Ectodermal cell (in vitro differentiated cells): ENCODE measurements around the gene MAEA.
"Not testable (repeated sequence)": the region's sequence is repeated elsewhere in the genome, so short reads cannot be mapped to it uniquely, and the experiment has no call there.

Experiments used
- H3K27ac ChIP-seq: 2 replicates; pipeline ENCODE4 v1.7.0; 2013; ENCODE audit warnings: mild to moderate bottlenecking, low read depth, low read length; ENCODE audit not compliant: insufficient read depth, poor library complexity, severe bottlenecking
- H3K27me3 ChIP-seq: 2 replicates; pipeline ENCODE4 v1.7.0; 2013; ENCODE audit warnings: mild to moderate bottlenecking, low read length; ENCODE audit not compliant: insufficient read depth, control insufficient read depth, poor library complexity, severe bottlenecking
- H3K36me3 ChIP-seq: one replicate; pipeline ENCODE4 v1.7.0; 2013; ENCODE audit warnings: low read length; ENCODE audit not compliant: control insufficient read depth, insufficient read depth
- H3K4me1 ChIP-seq: one replicate; pipeline ENCODE4 v1.7.0; 2013; ENCODE audit warnings: low read length; ENCODE audit not compliant: control insufficient read depth, insufficient read depth
- H3K4me3 ChIP-seq: 2 replicates; pipeline ENCODE4 v1.7.0; 2013; ENCODE audit warnings: low read depth, low read length, control low read depth; ENCODE audit not compliant: insufficient read depth
- H3K9me3 ChIP-seq: 2 replicates; pipeline ENCODE4 v1.7.0; 2013; ENCODE audit warnings: mild to moderate bottlenecking, low read length, moderate library complexity; ENCODE audit not compliant: control insufficient read depth
- WGBS, 2 experiments: methylation state at CpG; one replicate each; pipeline ENCODE4 v1.1.7; 2013; ENCODE audit warnings: missing lambda C conversion rate in 2 of 2; 5-methylcytosine and 5-hydroxymethylcytosine counted together

Gene MAEA

GRCh38 chr4:1368421-1369090 lies 78.9 kb downstream of the MAEA start:
- 89 to 90% methylated on average over 24 of the region's 24 CpGs for WGBS, 2 experiments
- no peaks in the 10 kb centered on the region for H3K4me1 ChIP-seq
- no peak overlapping the region for H3K4me3 ChIP-seq
- no peaks in the 10 kb centered on the region for H3K27me3 ChIP-seq
- H3K27ac ChIP-seq: no peak overlapping the region
- H3K9me3 ChIP-seq: no peaks in the 10 kb centered on the region
- no peaks in the 10 kb centered on the region for H3K36me3 ChIP-seq

- Histone ChIP-seq H3K4me1 (no peaks in the 10 kb centered on the region), H3K9me3 (no peaks in the 10 kb centered on the region), H3K36me3 (no peaks in the 10 kb centered on the region), H3K4me3 (no peak overlapping the region), H3K27ac (no peak overlapping the region), H3K27me3 (no peaks in the 10 kb centered on the region)
- WGBS, 2 experiments: 90 to 91% methylated on average over 18 of the region's 18 CpGs
Measured at GRCh38 chr4:1369091-1369450, 79.4 kb downstream of the MAEA start.

- WGBS, 2 experiments: 95% methylated on average over 22 of the region's 22 CpGs
- Histone ChIP-seq H3K36me3 (no peaks in the 10 kb centered on the region), H3K27me3 (no peaks in the 10 kb centered on the region), H3K4me1 (no peaks in the 10 kb centered on the region), H3K27ac (no peak overlapping the region), H3K9me3 (no peaks in the 10 kb centered on the region), H3K4me3 (no peak overlapping the region)
Measured at GRCh38 chr4:1369479-1370079, 79.9 kb downstream of the MAEA start.

GRCh38 chr4:1370321-1371124 lies 80.8 kb downstream of the MAEA start:
- Histone ChIP-seq H3K27ac (no peak overlapping the region), H3K4me3 (no peak overlapping the region), H3K9me3 (no peaks in the 10 kb centered on the region), H3K27me3 (no peaks in the 10 kb centered on the region), H3K4me1 (no peaks in the 10 kb centered on the region), H3K36me3 (no peaks in the 10 kb centered on the region)
- 92 to 94% methylated on average over 29 of the region's 29 CpGs for WGBS, 2 experiments

GRCh38 chr4:1371176-1372165 lies 81.8 kb downstream of the MAEA start:
- WGBS, 2 experiments: 93 to 95% methylated on average over 28 of the region's 28 CpGs
- Histone ChIP-seq H3K27me3 (no peaks in the 10 kb centered on the region), H3K27ac (no peak overlapping the region), H3K4me3 (no peak overlapping the region), H3K4me1 (no peaks in the 10 kb centered on the region), H3K9me3 (no peaks in the 10 kb centered on the region), H3K36me3 (no peaks in the 10 kb centered on the region)

GRCh38 chr4:1372576-1372975 lies 82.9 kb downstream of the MAEA start:
- H3K9me3 ChIP-seq, H3K27me3 ChIP-seq, H3K36me3 ChIP-seq, H3K4me1 ChIP-seq, H3K4me3 ChIP-seq, H3K27ac ChIP-seq: not testable (repeated sequence)
- 79 to 81% methylated on average over 18 to 21 of the region's 22 CpGs for WGBS, 2 experiments

GRCh38 chr4:1373892-1374705 lies 84.4 kb downstream of the MAEA start:
- H3K36me3 ChIP-seq: no peaks in the 10 kb centered on the region
- no peaks in the 10 kb centered on the region for H3K4me1 ChIP-seq
- H3K27ac ChIP-seq: no peak overlapping the region
- 94 to 95% methylated on average over 42 of the region's 42 CpGs for WGBS, 2 experiments
- H3K9me3 ChIP-seq: no peaks in the 10 kb centered on the region
- no peak overlapping the region for H3K4me3 ChIP-seq
- H3K27me3 ChIP-seq: no peaks in the 10 kb centered on the region

GRCh38 chr4:1374706-1375045 lies 85.0 kb downstream of the MAEA start:
- 95 to 96% methylated on average over 14 of the region's 14 CpGs for WGBS, 2 experiments
- H3K4me1 ChIP-seq: no peaks in the 10 kb centered on the region
- H3K27me3 ChIP-seq: no peaks in the 10 kb centered on the region
- no peak overlapping the region for H3K27ac ChIP-seq
- no peaks in the 10 kb centered on the region for H3K36me3 ChIP-seq
- no peak overlapping the region for H3K4me3 ChIP-seq
- H3K9me3 ChIP-seq: no peaks in the 10 kb centered on the region

- no peak overlapping the region for H3K4me3 ChIP-seq
Measured at GRCh38 chr4:1375051-1375721, 85.5 kb downstream of the MAEA start.

More at GRCh38 chr4:1375051-1375721, 85.5 kb downstream of the MAEA start:
- Histone ChIP-seq H3K36me3 (no peaks in the 10 kb centered on the region), H3K27me3 (no peaks in the 10 kb centered on the region), H3K4me1 (no peaks in the 10 kb centered on the region), H3K9me3 (no peaks in the 10 kb centered on the region), H3K27ac (no peak overlapping the region)
- 96% methylated on average over 36 of the region's 36 CpGs for WGBS, 2 experiments
